GM19438 (cell line): ENCODE results near the gene BEX3.

Experiments used
- ATAC-seq: cut with Tn5 transposase; IDR thresholded peaks from one replicate; pipeline ENCODE4 v1.9.1; 2021; ENCODE audit warnings: low read depth; ENCODE audit not compliant: unreplicated experiment

The BEX3 gene

DNA sequence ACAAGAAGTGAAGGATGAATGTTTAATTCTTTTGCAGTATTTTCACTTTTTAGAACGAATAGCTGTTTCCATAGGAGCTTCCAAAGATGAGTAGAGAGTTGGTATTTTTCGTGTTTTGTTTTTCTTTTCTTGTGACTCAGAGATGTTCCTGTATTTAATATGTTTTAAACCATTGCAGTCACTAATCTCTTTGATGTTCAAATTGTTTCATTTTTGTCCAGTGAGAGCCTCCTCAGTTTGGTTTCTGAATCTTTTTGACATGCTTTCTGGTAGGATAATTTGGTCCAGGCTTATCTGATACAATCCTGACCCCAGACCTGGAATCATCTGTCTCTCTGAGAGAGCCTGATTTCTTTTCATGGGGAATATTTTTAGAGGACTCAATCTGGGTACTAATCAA is 41.6 kb downstream of the BEX3 start:
- no peak for ATAC-seq

DNA sequence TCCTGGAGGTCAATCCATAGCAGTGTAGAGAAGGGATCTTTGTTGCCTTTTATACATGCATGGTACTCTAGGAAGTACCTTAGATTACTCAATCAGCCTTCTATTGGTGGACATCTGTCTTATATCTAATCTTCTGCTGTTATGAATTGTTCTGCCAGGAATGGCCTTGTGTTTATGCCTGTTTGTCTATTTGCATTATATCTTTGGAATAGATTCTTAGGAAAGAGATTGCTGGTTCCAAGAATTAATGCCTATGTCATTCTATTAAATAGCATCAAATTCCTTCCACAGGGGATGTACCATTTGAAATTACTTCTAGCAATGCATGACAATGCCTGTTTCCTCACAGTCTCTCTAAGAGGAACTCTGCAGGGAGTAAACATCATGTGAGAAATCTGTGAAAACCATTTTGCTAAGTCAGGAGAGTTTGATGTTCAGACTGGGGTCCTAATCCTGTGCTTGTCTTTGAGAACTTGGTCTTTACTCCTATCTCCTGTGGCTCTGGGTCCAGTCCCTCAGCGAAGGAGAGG is 42.5 kb downstream of the BEX3 start:
- no peak for ATAC-seq

DNA sequence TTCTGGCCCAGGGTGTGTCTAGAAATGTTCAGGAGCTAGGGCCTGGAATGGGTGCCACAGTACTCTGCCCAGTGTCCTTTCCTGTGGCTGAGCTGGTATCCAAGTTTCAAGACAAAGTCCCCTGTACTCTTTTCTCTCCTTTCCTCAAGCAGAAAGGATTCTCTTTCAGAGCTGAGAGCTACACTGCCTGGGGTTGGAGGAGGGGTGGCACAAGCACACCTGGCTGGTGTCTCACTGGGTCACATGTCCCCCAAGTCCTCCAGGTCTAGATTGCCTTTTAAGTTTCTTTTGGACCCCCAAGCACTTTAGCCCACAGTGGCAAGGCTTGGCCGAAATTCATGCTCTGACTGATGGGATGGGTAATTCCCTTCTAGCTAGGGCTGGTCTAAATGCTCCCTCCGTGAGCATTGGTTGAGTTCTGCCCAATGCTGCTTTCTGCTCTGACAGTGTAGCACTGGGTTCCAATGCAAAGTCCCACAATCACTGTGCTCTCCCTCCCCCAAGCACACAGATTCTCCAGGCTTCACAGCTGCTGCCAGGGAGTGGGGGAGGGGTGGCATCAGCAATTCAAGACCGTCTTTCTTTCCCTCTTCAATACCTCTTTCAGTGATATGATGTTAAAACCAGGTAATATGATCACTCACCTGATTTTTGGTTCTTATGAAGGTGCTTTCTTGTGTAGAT is 47.8 kb downstream of the BEX3 start:
- ATAC-seq, result no peak
